Measurements from ENCODE around the gene ANKRD11. TPM values are rescaled to one million over a fixed set of nuclear protein-coding genes. Genes with fewer than 3 reads are reported as not detected.

The ANKRD11 gene
- total and polyA plus RNA-seq, 2 donors (not counting 3 experiments of a cell fraction or from before 2014, with no cell fraction given): 55.8 to 191 TPM

DNA sequence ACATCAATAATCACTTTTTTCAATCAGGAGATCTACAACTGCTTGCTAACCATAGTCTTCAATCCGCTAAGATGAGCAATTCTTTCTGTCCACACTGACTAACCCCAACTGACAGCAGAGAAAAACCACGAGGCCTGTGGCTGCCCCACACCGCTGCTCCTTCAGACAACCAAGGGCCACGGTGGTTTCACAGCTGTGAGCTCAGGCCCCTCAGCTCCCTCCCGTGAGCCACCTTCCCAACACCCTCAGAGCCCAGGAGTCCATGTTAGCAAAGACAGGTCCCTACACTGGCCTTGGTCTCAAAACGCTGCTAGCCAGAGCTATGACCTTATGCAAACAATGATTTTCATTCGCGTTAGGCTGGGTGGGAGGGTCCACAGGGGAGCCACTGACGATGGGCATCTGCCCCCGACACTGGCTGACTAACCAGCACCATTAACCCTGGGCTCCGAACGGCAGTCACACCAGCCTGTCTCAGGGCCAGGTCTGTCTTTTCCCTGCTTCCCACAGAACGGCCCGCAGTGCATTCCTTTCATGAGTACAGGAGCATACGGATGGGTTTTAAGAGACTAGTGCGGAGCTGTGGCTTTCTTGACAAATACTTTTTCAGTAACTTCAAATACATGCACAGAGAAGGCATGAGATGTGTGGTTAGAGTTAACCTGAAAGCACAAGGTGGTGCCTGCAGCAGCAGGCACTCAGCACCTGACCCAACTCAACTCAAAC is 67.3 kb downstream of the ANKRD11 start:
- POLR2A ChIA-PET: no interaction called here
- H3K4me3 ChIP-seq (replicated peaks in 1 of 3; ENCODE audit: insufficient read depth in 1 of 3, low read depth in 1 of 3, low read length in 3 of 3): peak overlapping the region in 1 of 3 experiments; percentile 37

More for the DNA sequence above, 67.3 kb downstream of the ANKRD11 start:
- DNase-seq (ENCODE audit: low read depth, low spot score) (no peak), FAIRE-seq (no peak)
- dilution Hi-C loops (cut with MboI; ENCODE audit: extremely low pct_ligation_motif_present, low sequenced_read_pairs): no loop called here
- H3K4me2 ChIP-seq (ENCODE audit: insufficient read depth, low read length): peak overlapping the region; percentile 81
- BruUV-seq (replicated peaks): TSS peak; percentile 98
- peaks cover 0 to 1% of the 10 kb centered on the region in 2 experiments for H3K36me3 ChIP-seq (ENCODE audit: control insufficient read depth in 2 of 2, extremely low read depth in 1 of 2, insufficient read depth in 2 of 2, low read length in 2 of 2)
- H2AFZ ChIP-seq (ENCODE audit: low read depth, low read length): no peak overlapping the region
- H3K79me2 ChIP-seq (ENCODE audit: control insufficient read depth, insufficient read depth, low read length): peaks cover 98% of the 10 kb centered on the region
- TF ChIP-seq EZH2 (IDR thresholded peaks at IDR 0.05; ENCODE audit: borderline replicate concordance, low read depth, low read length, severe bottlenecking): no peak
- no peak for TF ChIP-seq CTCF (IDR thresholded peaks at IDR 0.05; ENCODE audit: extremely low read depth in 1 of 2, insufficient read depth in 1 of 2, low read depth in 1 of 2, low read length in 2 of 2)
- no peak for TF ChIP-seq JUN (IDR thresholded peaks at IDR 0.05; ENCODE audit: borderline replicate concordance, insufficient read depth, insufficient read length, low read depth)
- TF ChIP-seq MYC (IDR thresholded peaks at IDR 0.05; ENCODE audit: low read depth, low read length): no peak
- TF ChIP-seq FOS (IDR thresholded peaks at IDR 0.05; ENCODE audit: borderline replicate concordance, insufficient read depth, low read length): no peak
- TF ChIP-seq POLR2A (IDR thresholded peaks at IDR 0.05; ENCODE audit: low read depth, low read length): no peak
- TF ChIP-seq POLR2AphosphoS5 (IDR thresholded peaks at IDR 0.05; ENCODE audit: insufficient read depth, low read depth, low read length): no peak
- TF ChIP-seq, protein P1, sequence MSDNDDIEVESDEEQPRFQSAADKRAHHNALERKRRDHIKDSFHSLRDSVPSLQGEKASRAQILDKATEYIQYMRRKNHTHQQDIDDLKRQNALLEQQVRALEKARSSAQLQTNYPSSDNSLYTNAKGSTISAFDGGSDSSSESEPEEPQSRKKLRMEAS (IDR thresholded peaks at IDR 0.05; ENCODE audit: insufficient read depth, insufficient read length): no peak
- no peak for TF ChIP-seq GATA2 (IDR thresholded peaks at IDR 0.05; ENCODE audit: insufficient read depth, insufficient read length, low read depth, low read length)
- intact Hi-C loops (cut with micrococcal nuclease): loop anchor here (2.0 kb wide), 1 partner anchor 66 kb away; no protein-coding TSS in a partner anchor
- no peaks in the 10 kb centered on the region for H3K27me3 ChIP-seq (ENCODE audit: control insufficient read depth in 2 of 2, insufficient read depth in 2 of 2, low read length in 2 of 2)
- peak overlapping the region; percentile 84 for H3K9ac ChIP-seq (replicated peaks; ENCODE audit: extremely low read depth, insufficient read depth, low read length)
- H4K20me1 ChIP-seq (replicated peaks; ENCODE audit: control insufficient read depth, extremely low read depth, insufficient read depth, low read length): peaks cover 5% of the 10 kb centered on the region
- H3K27ac ChIP-seq (ENCODE audit: insufficient read depth, low read depth, low read length): peak overlapping the region; percentile 85
- H3K4me1 ChIP-seq (ENCODE audit: control insufficient read depth, extremely low read depth, insufficient read depth, low read length): peaks cover 42% of the 10 kb centered on the region
- CTCF ChIA-PET: interaction anchor here (0.6 to 1.9 kb wide), 6 partner anchors 10 to 44 kb away, joined by 3 to 9 read pairs (median 3); no protein-coding TSS in a partner anchor
- no peaks in the 10 kb centered on the region for H3K9me1 ChIP-seq (replicated peaks; ENCODE audit: control insufficient read depth, extremely low read depth, insufficient read depth, low read length)
- no peaks in the 10 kb centered on the region for H3K9me3 ChIP-seq (replicated peaks; ENCODE audit: control insufficient read depth, insufficient read depth, low read length)
